Measurements from ENCODE around the gene BCAS4. TPM values are rescaled to one million over a fixed set of nuclear protein-coding genes. Genes with fewer than 3 reads are reported as not detected.

The BCAS4 gene
- total RNA-seq, 2 donors from 2014 or later, result 9.5 to 25.2 TPM

DNA sequence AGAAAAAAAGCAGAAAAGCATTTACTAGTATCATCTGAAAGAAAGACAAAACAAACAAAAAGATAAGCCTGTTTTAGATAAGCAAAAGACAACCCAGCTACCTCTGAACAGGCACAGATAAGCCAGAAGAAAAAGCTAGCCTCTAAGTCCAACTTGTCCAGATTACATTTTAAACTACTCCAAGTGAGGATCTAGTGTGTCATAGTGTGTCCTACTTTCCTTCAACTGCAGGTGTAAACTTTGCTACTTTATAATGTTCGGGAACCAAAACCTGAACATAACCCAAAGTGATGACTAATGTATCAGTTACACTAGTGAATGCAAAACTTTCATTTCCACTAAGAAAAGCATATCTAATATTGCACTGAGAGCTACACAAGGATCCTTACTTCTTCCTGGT is 116.9 kb downstream of the BCAS4 start:
- H3K27me3 ChIP-seq (ENCODE audit: control insufficient read depth, insufficient read depth, low read length, poor library complexity, severe bottlenecking), result no peaks in the 10 kb centered on the region
- H3K4me1 ChIP-seq (ENCODE audit: control insufficient read depth, insufficient read depth, low read length), result peaks cover 15% of the 10 kb centered on the region
- 95% methylated on average over 1 of the region's 1 CpG; no CpG with 5 or more reads in 1 of the 2 experiments for WGBS, 2 experiments (ENCODE audit: insufficient coverage in 1 of 2, insufficient read length in 1 of 2)
- H3K9ac ChIP-seq (ENCODE audit: extremely low read depth, low read length, poor library complexity, severe bottlenecking), result no peak overlapping the region
- Mint-ChIP-seq H3K27me3 (ENCODE audit: insufficient read depth) (no peaks in the 10 kb centered on the region), H3K4me3 (no peak overlapping the region), H3K36me3 (ENCODE audit: low read depth) (peaks cover 54% of the 10 kb centered on the region), H3K4me1 (peaks cover 42% of the 10 kb centered on the region), H3K9me3 (peaks cover 1% of the 10 kb centered on the region), H3K27ac (peak overlapping the region; percentile 10)
- TF ChIP-seq, protein P1, sequence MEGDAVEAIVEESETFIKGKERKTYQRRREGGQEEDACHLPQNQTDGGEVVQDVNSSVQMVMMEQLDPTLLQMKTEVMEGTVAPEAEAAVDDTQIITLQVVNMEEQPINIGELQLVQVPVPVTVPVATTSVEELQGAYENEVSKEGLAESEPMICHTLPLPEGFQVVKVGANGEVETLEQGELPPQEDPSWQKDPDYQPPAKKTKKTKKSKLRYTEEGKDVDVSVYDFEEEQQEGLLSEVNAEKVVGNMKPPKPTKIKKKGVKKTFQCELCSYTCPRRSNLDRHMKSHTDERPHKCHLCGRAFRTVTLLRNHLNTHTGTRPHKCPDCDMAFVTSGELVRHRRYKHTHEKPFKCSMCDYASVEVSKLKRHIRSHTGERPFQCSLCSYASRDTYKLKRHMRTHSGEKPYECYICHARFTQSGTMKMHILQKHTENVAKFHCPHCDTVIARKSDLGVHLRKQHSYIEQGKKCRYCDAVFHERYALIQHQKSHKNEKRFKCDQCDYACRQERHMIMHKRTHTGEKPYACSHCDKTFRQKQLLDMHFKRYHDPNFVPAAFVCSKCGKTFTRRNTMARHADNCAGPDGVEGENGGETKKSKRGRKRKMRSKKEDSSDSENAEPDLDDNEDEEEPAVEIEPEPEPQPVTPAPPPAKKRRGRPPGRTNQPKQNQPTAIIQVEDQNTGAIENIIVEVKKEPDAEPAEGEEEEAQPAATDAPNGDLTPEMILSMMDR (conservative IDR thresholded peaks at IDR 0.05), result no peak
- H3K4me3 ChIP-seq (ENCODE audit: low read length), result no peak overlapping the region
- no peak overlapping the region for H3K27ac ChIP-seq (ENCODE audit: low read depth, low read length)
- DNase-seq, result no peak
- H3K9me3 ChIP-seq (ENCODE audit: control insufficient read depth, low read length), result no peaks in the 10 kb centered on the region
- H3K36me3 ChIP-seq (ENCODE audit: control insufficient read depth, insufficient read depth, low read length), result peaks cover 83% of the 10 kb centered on the region

DNA sequence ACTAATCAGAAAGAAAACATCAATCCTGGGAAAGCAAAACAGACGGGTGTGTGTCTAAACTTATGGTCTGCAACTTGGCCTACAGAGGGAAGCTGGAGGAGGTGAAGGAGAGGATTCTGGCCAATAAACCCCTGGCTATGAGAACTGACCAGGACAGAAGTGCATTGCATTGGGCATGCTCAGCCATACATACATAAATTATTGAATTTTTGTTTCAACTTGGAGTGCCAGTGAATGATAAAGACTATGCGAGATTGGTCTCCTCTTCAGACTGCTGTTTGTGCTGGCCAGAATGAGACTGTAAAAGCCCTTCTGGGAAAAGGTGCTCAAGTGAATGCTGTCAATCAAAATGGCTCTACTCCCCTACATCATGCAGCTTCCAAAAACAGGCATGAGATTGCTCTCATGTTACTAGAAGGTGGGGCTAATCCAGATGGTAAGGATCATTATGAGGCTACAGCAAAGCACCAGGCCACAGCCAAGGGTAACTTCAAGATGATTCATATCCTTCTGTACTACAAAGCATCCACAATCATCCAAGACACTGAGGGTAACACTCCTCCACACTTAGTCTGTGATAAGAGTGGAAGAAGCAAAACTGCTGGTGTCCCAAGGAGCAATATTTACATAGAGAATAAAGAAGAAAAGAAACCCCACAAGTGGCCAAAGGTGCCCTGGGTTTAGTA is 119.0 kb downstream of the BCAS4 start:
- 83 to 91% methylated on average over 1 to 2 of the region's 2 CpGs for WGBS, 2 experiments (ENCODE audit: insufficient coverage in 1 of 2, insufficient read length in 1 of 2)
- Histone ChIP-seq H3K27ac (ENCODE audit: low read depth, low read length) (no peak overlapping the region), H3K27me3 (ENCODE audit: control insufficient read depth, insufficient read depth, low read length, poor library complexity, severe bottlenecking) (no peaks in the 10 kb centered on the region), H3K9me3 (ENCODE audit: control insufficient read depth, low read length) (no peaks in the 10 kb centered on the region), H3K4me3 (ENCODE audit: low read length) (no peak overlapping the region), H3K36me3 (ENCODE audit: control insufficient read depth, insufficient read depth, low read length) (peaks cover 88% of the 10 kb centered on the region), H3K9ac (ENCODE audit: extremely low read depth, low read length, poor library complexity, severe bottlenecking) (no peak overlapping the region), H3K4me1 (ENCODE audit: control insufficient read depth, insufficient read depth, low read length) (peaks cover 17% of the 10 kb centered on the region)
- Mint-ChIP-seq H3K9me3 (no peaks in the 10 kb centered on the region), H3K4me3 (no peak overlapping the region), H3K27ac (peak overlapping the region; percentile 58), H3K36me3 (ENCODE audit: low read depth) (peaks cover 45% of the 10 kb centered on the region), H3K27me3 (ENCODE audit: insufficient read depth) (no peaks in the 10 kb centered on the region), H3K4me1 (peaks cover 54% of the 10 kb centered on the region)
- no peak for DNase-seq
- TF ChIP-seq, protein P1 (conservative IDR thresholded peaks at IDR 0.05), result no peak

GRCh38 chr20:50915424-50915823 is 120.6 kb downstream of the BCAS4 start:
- H3K27ac ChIP-seq (ENCODE audit: low read depth, low read length), result no peak overlapping the region
- peaks cover 58% of the 10 kb centered on the region for H3K4me1 Mint-ChIP-seq
- H3K36me3 Mint-ChIP-seq (ENCODE audit: low read depth), result peaks cover 40% of the 10 kb centered on the region
- H3K9me3 Mint-ChIP-seq, result no peaks in the 10 kb centered on the region
- H3K9me3 ChIP-seq (ENCODE audit: control insufficient read depth, low read length), result no peaks in the 10 kb centered on the region
- TF ChIP-seq, protein P1 (conservative IDR thresholded peaks at IDR 0.05), result no peak
- H3K27me3 ChIP-seq (ENCODE audit: control insufficient read depth, insufficient read depth, low read length, poor library complexity, severe bottlenecking), result no peaks in the 10 kb centered on the region
- H3K27ac Mint-ChIP-seq, result peak overlapping the region; percentile 40
- H3K36me3 ChIP-seq (ENCODE audit: control insufficient read depth, insufficient read depth, low read length), result peaks cover 85% of the 10 kb centered on the region
- peaks cover 17% of the 10 kb centered on the region for H3K4me1 ChIP-seq (ENCODE audit: control insufficient read depth, insufficient read depth, low read length)
- no peak for DNase-seq
- no peak overlapping the region for H3K4me3 ChIP-seq (ENCODE audit: low read length)
- H3K9ac ChIP-seq (ENCODE audit: extremely low read depth, low read length, poor library complexity, severe bottlenecking), result no peak overlapping the region
- 90% methylated on average over 3 of the region's 3 CpGs; no CpG with 5 or more reads in 1 of the 2 experiments for WGBS, 2 experiments (ENCODE audit: insufficient coverage in 1 of 2, insufficient read length in 1 of 2)
- H3K27me3 Mint-ChIP-seq (ENCODE audit: insufficient read depth), result no peaks in the 10 kb centered on the region
- H3K4me3 Mint-ChIP-seq, result no peak overlapping the region

Data from endodermal cell (in vitro differentiated cells).